Bronchial epithelial cell (primary cell): Measurements from ENCODE around the gene WFDC5. TPM values are rescaled to one million over a fixed set of nuclear protein-coding genes. Genes with fewer than 3 reads are reported as not detected.
"Not testable (repeated sequence)": the region's sequence is repeated elsewhere in the genome, so short reads cannot be mapped to it uniquely, and the experiment has no call there.

Source experiments
- DNase-seq: peaks from one replicate; pipeline ENCODE4 v3.0.0-alpha.2; 2010; ENCODE audit warnings: low read depth
- FAIRE-seq: peaks from 2 replicates; lab custom pipeline; 2011; peaks lifted over from hg19 to GRCh38; lab: Jason Lieb, UNC
- H3K27me3 ChIP-seq: 2 replicates; pipeline ENCODE4 v1.5.1; 2011; ENCODE audit warnings: low read length; ENCODE audit not compliant: control insufficient read depth, insufficient read depth
- H3K36me3 ChIP-seq: 2 replicates; pipeline ENCODE4 v1.5.1; 2011; ENCODE audit warnings: low read length; ENCODE audit not compliant: control insufficient read depth, insufficient read depth
- H3K4me3 ChIP-seq: 2 replicates; pipeline ENCODE4 v1.5.1; 2011; ENCODE audit warnings: mild to moderate bottlenecking, low read depth, low read length, control low read depth
- total RNA-seq: library from RNA; depleted of rRNA; stranded (reverse); fragments of >200 nt; gene quantifications from 2 replicates; pipeline ENCODE4 v1.2.1, GENCODE V29; 2014
- TF ChIP-seq, protein P1 (sequence below): IDR thresholded peaks from 2 replicates; pipeline ENCODE4 v1.5.1; 2011; ENCODE audit warnings: mild to moderate bottlenecking, moderate library complexity, low read length, control low read depth, inconsistent platforms; ENCODE audit not compliant: insufficient read depth, severe bottlenecking

WFDC5 gene, protein sequence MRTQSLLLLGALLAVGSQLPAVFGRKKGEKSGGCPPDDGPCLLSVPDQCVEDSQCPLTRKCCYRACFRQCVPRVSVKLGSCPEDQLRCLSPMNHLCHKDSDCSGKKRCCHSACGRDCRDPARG
- total RNA-seq: 0.79 and 4.1 TPM in 2 replicates

DNA sequence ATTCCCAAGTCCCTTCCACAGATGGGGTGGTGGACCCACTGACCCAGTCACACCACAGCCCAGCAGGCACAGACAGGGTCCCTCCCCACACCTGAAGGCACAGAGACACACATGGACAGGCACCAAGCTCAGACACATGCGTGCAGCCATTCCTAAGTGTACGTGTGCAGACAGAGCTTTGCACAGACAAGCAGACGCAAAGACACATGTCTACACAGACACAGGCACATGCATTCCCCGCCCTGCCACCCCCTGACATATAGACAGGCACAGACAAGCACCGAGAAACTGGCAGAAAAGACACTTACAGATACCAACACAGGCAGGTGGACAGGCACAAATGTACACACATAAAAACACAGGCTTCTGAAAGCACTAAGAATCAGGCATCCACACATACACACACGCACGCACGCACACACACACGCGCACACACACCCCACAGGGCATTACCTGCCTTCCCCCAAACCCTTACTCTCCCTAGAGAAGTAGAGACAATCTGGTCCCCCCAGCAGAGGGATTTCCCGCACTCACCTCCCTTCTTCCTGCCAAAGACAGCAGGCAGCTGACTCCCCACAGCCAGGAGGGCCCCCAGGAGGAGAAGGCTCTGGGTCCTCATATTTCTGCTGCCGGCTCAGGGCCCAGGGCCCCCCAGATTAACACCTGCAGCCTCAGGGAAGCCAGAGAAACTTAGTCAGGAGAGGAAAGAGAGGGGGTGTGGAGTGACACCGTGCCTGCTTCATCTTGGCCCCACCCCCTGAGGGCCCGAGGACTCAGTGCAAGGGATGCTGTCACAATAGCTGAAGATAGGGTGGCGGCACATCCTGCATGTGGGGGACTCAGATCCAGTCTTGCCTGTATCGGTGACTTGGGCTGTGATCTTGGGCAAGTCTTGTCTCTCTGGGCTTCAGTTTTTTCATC, at the start of gene WFDC5:
TSS of gene WFDC5 (minus strand) at position 710 of the 921 bp plus-strand sequence. CDS start at position 619, 91 bp downstream.
- DNase-seq: peak; percentile 95
- Histone ChIP-seq H3K36me3 (no peaks in the 10 kb centered on the region), H3K4me3 (peak within 1 kb of the TSS; percentile 5), H3K27me3 (peaks cover 2% of the 10 kb centered on the region)
- TF ChIP-seq, protein P1, sequence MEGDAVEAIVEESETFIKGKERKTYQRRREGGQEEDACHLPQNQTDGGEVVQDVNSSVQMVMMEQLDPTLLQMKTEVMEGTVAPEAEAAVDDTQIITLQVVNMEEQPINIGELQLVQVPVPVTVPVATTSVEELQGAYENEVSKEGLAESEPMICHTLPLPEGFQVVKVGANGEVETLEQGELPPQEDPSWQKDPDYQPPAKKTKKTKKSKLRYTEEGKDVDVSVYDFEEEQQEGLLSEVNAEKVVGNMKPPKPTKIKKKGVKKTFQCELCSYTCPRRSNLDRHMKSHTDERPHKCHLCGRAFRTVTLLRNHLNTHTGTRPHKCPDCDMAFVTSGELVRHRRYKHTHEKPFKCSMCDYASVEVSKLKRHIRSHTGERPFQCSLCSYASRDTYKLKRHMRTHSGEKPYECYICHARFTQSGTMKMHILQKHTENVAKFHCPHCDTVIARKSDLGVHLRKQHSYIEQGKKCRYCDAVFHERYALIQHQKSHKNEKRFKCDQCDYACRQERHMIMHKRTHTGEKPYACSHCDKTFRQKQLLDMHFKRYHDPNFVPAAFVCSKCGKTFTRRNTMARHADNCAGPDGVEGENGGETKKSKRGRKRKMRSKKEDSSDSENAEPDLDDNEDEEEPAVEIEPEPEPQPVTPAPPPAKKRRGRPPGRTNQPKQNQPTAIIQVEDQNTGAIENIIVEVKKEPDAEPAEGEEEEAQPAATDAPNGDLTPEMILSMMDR: no peak
- no peak for FAIRE-seq

GRCh38 chr20:45163083-45163803, 48.3 kb upstream of the WFDC5 start:
- Histone ChIP-seq H3K27me3 (peaks cover 10% of the 10 kb centered on the region), H3K4me3 (no peak overlapping the region), H3K36me3 (no peaks in the 10 kb centered on the region)
- FAIRE-seq: no peak
- no peak for DNase-seq
- TF ChIP-seq, protein P1: no peak

DNA sequence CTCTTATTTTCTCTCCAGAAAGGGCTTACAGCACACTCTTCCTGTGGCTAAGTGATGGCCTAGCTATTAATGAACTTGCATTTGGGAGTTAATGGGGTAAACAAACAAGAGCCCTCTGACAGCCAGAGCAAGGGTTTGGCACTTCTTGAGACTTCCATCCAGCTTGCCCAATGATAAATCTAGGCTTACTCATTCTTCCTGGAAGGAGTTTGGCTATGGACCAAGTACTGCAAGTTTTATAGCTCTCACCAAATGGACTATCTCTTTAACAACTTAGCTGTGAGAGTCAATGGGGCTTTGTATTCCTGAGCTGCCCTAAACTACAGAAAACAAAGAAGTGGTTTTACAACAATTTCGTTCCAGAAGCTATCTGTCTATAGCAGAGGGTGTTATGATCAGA, 43.0 kb upstream of the WFDC5 start:
- Histone ChIP-seq H3K27me3 (peaks cover 10% of the 10 kb centered on the region), H3K36me3 (no peaks in the 10 kb centered on the region), H3K4me3 (no peak overlapping the region)
- FAIRE-seq: no peak
- TF ChIP-seq, protein P1: no peak
- DNase-seq: peak; percentile 83

GRCh38 chr20:45156713-45157112, 41.7 kb upstream of the WFDC5 start:
- TF ChIP-seq, protein P1: no peak

GRCh38 chr20:45154794-45155193, 39.8 kb upstream of the WFDC5 start:
- not testable (repeated sequence) for DNase-seq, FAIRE-seq, H3K36me3 ChIP-seq, H3K4me3 ChIP-seq
- peaks cover 16% of the 10 kb centered on the region for H3K27me3 ChIP-seq

More at GRCh38 chr20:45156713-45157112, 41.7 kb upstream of the WFDC5 start:
- Histone ChIP-seq H3K4me3 (no peak overlapping the region), H3K36me3 (no peaks in the 10 kb centered on the region), H3K27me3 (peaks cover 8% of the 10 kb centered on the region)
- DNase-seq (no peak), FAIRE-seq (no peak)

- TF ChIP-seq, protein P1: no peak
These were observed 39.2 kb upstream of the WFDC5 start for GRCh38 chr20:45154183-45154582.

More at GRCh38 chr20:45154183-45154582, 39.2 kb upstream of the WFDC5 start:
- Histone ChIP-seq H3K36me3 (no peaks in the 10 kb centered on the region), H3K4me3 (no peak overlapping the region), H3K27me3 (peaks cover 19% of the 10 kb centered on the region)
- DNase-seq (no peak), FAIRE-seq (no peak)
